Activated naive CD4-positive, alpha-beta T cell (primary cell): Measurements from ENCODE around the gene DUSP15.
"Not testable (repeated sequence)": the region's sequence is repeated elsewhere in the genome, so short reads cannot be mapped to it uniquely, and the experiment has no call there.

Experiments
- DNase-seq, 4 experiments: peaks; one replicate each; lab custom pipeline; 2025; lab: John Stamatoyannopoulos, UW

DUSP15 gene

GRCh38 chr20:31869942-31870725 lies at the start of gene DUSP15, which contains the start of gene TTLL9:
Gene DUSP15 (minus strand): TSS chr20:31870527. CDS start chr20:31870337, 190 bp downstream.
Gene TTLL9 (plus strand): TSS chr20:31870634. CDS start chr20:31871127, 493 bp downstream.
- peak in 1 of 4 experiments; percentile 2 for DNase-seq

- DNase-seq, result no peak
These were observed 49.3 kb upstream of the DUSP15 start for GRCh38 chr20:31919410-31920155.

GRCh38 chr20:31918466-31919105 lies 48.3 kb upstream of the DUSP15 start:
- DNase-seq, result no peak

- not testable (repeated sequence) for DNase-seq
These were observed 47.7 kb upstream of the DUSP15 start for GRCh38 chr20:31917962-31918412.

GRCh38 chr20:31916708-31917107 lies 46.4 kb upstream of the DUSP15 start:
- DNase-seq, result no peak

GRCh38 chr20:31915491-31916280 lies 45.4 kb upstream of the DUSP15 start:
- no peak for DNase-seq

GRCh38 chr20:31914170-31914569 lies 43.8 kb upstream of the DUSP15 start:
- DNase-seq, result no peak

GRCh38 chr20:31913431-31914157 lies 43.3 kb upstream of the DUSP15 start:
- DNase-seq, result no peak

GRCh38 chr20:31910071-31910803 lies 39.9 kb upstream of the DUSP15 start:
- no peak for DNase-seq

- DNase-seq, result no peak
These were observed 39.1 kb upstream of the DUSP15 start for GRCh38 chr20:31909253-31910070.

GRCh38 chr20:31908424-31908823 lies 38.1 kb upstream of the DUSP15 start:
- DNase-seq, result no peak

GRCh38 chr20:31908016-31908415 lies 37.7 kb upstream of the DUSP15 start:
- DNase-seq, result no peak

GRCh38 chr20:31907046-31907445 lies 36.7 kb upstream of the DUSP15 start:
- DNase-seq, result no peak

GRCh38 chr20:31906001-31906400 lies 35.7 kb upstream of the DUSP15 start:
- DNase-seq, result no peak

- no peak for DNase-seq
These were observed 33.5 kb upstream of the DUSP15 start for GRCh38 chr20:31903627-31904386.

GRCh38 chr20:31901615-31902014 lies 31.3 kb upstream of the DUSP15 start:
- DNase-seq, result no peak

GRCh38 chr20:31897541-31897940 lies 27.2 kb upstream of the DUSP15 start:
- no peak for DNase-seq

GRCh38 chr20:31896049-31896448 lies 25.7 kb upstream of the DUSP15 start:
- no peak for DNase-seq
